HG03095 (cell line): ENCODE results near the gene SLC35A3.
A peak's percentile ranks its signal among the peaks of the same experiment; 100 is the strongest.

Experiments used
- ATAC-seq: cut with Tn5 transposase; IDR thresholded peaks from one replicate; pipeline ENCODE4 v1.9.1; 2021; ENCODE audit warnings: moderate library complexity; ENCODE audit not compliant: unreplicated experiment

Gene SLC35A3

DNA sequence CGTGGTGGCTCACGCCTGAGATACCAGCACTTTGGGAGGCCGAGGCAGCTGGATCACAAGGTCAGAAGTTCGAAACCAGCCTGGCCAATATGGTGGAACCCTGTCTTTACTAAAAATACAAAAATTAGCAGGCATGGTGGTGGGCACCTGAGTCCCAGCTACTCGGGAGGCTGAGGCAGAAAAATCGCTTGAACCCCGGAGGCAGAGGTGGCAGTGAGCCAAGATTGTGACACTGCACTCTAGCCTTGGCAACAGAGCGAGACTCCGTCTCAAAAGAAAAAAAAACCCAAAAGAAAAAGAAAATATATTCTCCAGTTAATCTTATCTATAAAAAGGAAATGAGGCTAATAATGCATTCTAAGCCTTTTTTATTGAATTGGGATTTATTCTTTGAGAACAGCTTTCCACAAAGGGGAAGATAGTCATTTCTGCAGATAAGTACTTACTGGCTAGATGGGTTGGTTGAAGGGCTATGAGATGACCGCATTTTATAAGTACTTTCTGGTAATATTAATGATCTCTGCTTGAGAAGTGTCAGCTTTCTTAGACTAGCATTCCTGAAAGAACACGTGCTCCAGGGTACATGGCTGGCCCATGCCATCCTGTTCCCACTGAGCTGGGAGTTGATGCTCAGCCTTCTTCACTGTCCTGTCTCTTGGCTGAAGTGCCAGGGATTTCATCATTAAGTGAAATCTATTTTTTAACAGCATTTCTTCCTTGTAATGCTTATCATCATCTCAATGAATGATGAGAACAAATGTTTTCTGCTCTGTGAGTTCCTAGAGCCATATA is 105.0 kb downstream of the SLC35A3 start:
- no peak for ATAC-seq

GRCh38 chr1:100075773-100076172 is 106.0 kb downstream of the SLC35A3 start:
- peak; percentile 44 for ATAC-seq

DNA sequence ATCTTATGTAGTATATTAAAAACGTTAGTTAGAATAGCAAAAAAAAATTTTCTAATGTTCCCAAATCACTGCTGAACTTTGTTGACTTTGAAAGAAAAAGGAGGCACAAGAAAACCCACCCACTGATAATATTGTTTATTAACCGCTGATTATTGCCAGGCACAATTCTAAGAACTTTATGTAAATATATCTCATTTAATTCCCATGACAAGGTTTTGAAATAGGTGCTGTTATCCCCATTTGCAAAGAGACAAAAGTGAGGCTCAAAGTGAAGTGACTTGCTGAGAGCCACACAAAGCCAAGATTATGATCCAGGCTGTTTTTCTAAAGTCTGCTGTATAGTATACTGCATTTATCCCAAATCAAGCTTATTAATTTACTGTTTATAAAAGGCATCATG is 106.5 kb downstream of the SLC35A3 start:
- peak; percentile 4 for ATAC-seq

DNA sequence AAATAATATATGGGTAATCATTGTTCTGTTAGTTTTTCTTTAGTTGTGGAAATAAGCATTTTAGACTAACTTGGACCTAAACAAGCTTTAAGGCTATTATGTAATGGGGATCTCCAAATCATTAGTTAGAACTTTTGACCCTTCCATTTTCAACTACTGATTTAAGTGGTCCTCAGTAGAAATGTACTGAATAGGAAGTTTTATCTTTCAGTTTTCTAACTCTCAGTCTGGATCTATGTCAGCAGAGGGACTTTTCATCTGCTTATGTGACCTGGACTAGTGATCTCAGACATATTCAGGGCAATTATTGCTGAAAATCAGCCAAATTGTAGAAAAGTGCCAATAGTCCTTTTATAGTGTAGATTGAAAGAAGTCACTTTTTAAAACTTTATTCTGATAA is 106.9 kb downstream of the SLC35A3 start:
- peak; percentile 78 for ATAC-seq

- ATAC-seq: peak; percentile 37
Measured at GRCh38 chr1:100077531-100077930, 107.7 kb downstream of the SLC35A3 start.

DNA sequence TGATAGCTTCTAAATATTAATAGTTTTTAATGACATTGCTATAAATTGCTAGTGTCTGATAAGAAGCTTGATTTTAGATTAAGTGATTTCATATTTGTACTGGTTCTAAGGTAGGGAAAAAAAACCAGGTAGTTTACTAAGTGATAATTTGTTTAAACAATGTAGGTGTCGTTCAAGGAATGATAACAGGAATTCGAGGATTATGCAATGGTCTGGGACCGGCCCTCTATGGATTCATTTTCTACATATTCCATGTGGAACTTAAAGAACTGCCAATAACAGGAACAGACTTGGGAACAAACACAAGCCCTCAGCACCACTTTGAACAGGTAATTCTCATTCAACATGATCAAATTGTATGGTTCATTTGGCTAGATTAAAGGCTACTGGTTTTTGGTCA is 110.5 kb downstream of the SLC35A3 start:
- ATAC-seq: no peak
